Choroid plexus epithelial cell (primary cell): ENCODE measurements around the gene RAPGEF4.

Experiments used
- DNase-seq: peaks from one replicate; pipeline ENCODE4 v3.0.0-alpha.2; 2010; ENCODE audit warnings: low read depth
- H3K4me3 ChIP-seq: 2 replicates; pipeline ENCODE4 v1.5.1; 2011; ENCODE audit warnings: low read depth, mild to moderate bottlenecking, control low read depth, low read length, moderate library complexity
- TF ChIP-seq, protein P1 (sequence below): conservative IDR thresholded peaks from 2 replicates; pipeline ENCODE4 v1.5.1; 2011; ENCODE audit warnings: low read depth, mild to moderate bottlenecking, control low read depth, inconsistent platforms, low read length, moderate library complexity

The RAPGEF4 gene

DNA sequence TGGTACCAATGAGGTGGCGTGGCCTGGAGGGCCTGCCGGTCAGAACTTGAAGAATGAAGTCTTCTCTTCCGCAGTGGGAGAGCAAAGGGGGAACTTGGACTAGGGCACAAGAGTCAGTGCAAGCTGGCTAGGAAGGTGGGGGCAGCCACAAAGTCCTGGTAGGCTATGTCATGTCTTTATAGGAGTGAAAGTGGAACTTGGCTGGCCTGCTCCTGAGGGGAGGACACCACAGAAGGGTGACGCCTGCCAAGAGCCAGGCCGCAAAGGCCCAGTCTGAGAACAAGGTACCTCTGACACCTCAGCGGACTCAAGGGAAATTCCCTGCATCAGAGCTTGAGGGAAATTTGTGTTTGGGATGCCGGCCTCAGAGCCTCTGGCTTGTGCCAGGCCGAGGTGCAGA, 307.8 kb downstream of the RAPGEF4 start:
- no peak overlapping the region for H3K4me3 ChIP-seq
- DNase-seq, result no peak
- TF ChIP-seq, protein P1, sequence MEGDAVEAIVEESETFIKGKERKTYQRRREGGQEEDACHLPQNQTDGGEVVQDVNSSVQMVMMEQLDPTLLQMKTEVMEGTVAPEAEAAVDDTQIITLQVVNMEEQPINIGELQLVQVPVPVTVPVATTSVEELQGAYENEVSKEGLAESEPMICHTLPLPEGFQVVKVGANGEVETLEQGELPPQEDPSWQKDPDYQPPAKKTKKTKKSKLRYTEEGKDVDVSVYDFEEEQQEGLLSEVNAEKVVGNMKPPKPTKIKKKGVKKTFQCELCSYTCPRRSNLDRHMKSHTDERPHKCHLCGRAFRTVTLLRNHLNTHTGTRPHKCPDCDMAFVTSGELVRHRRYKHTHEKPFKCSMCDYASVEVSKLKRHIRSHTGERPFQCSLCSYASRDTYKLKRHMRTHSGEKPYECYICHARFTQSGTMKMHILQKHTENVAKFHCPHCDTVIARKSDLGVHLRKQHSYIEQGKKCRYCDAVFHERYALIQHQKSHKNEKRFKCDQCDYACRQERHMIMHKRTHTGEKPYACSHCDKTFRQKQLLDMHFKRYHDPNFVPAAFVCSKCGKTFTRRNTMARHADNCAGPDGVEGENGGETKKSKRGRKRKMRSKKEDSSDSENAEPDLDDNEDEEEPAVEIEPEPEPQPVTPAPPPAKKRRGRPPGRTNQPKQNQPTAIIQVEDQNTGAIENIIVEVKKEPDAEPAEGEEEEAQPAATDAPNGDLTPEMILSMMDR, result no peak

DNA sequence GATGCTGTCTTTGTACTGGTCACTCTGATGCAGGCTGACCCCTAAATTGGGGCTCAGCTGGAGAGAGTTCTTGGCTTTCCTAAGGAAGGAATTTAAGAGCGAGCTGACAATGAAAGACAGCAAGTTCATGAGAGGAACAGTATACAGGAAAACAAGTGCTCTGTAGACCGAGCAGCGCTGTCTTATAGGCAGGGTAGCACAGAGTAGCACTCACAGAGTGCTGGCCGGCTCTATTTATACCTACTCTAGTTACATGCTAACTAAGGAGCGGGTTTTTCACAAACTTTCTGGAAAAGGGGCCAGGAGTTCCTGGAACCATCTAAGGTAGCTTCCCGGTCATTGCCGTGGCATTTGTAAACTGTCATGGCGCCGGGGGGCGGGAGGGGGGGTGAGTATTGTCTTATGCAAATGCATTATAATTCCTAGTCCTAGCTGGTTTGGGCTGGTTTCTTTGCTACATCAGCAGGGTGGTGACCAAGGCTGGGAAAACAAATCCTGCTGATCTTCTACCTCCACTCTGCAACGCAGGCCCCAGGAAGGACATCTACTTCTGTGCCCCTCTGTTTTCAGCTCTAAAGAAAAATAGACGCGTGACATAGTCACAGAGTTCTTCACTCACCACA, 308.4 kb downstream of the RAPGEF4 start:
- TF ChIP-seq, protein P1, result no peak
- no peak for DNase-seq
- no peak overlapping the region for H3K4me3 ChIP-seq

DNA sequence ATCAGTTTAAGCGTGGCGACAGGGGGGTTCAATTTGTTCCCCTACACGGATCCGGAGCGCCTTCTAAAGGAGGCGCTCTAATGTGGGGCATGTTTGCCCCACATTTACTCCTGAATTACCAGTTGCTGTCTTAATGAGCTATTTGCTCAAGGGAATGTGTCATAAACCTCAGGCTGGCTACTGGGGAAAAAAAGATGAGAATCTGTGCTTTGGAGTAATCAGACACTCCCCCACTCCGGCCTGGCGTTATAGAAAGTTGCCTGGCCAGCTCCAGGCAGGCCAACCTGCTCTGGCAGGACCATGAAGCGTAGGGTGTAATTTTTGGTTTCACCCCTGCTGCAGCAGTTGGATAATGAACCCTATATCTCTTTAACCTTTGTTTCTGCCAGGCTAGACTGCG, 309.0 kb downstream of the RAPGEF4 start:
- TF ChIP-seq, protein P1, result no peak
- no peak overlapping the region for H3K4me3 ChIP-seq
- DNase-seq, result no peak

DNA sequence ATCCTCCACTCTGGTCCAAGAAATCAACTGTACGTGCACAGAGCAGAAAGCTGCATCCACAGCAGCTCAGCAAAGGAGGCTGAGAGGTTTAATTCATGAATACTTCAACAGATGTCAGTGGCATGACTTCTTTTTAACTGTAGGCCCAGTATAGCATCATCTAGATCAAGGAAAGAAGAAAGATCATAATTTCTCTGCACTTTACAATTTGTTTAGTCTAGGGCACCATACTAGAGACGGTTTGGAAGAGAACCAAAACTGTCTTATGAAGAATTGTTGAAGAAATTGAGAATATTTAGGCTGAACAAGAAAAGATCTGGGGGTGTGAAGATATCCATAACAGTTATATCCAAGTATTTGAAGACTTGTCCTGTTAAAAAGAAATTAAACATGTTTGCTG, 309.5 kb downstream of the RAPGEF4 start:
- no peak for DNase-seq
- no peak overlapping the region for H3K4me3 ChIP-seq
- TF ChIP-seq, protein P1, result no peak

DNA sequence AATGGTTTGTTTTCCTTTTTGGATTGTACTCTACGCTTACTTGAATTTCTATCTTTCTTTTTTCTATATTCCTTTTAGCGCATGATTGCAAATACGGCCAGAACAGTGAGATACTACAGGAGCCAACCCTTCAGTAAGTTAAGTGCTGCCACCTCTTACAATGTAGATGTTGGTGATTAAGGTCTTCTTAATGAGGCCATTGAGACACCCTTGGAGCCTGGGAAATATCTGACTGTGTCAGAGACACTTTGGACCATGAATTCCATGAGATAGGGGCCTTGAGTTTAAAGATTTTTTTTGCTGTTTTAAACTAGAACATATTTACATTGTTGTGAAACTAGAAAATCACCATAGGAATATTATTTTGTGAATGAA, 312.9 kb downstream of the RAPGEF4 start:
- H3K4me3 ChIP-seq, result no peak overlapping the region
- TF ChIP-seq, protein P1, result no peak
- no peak for DNase-seq

DNA sequence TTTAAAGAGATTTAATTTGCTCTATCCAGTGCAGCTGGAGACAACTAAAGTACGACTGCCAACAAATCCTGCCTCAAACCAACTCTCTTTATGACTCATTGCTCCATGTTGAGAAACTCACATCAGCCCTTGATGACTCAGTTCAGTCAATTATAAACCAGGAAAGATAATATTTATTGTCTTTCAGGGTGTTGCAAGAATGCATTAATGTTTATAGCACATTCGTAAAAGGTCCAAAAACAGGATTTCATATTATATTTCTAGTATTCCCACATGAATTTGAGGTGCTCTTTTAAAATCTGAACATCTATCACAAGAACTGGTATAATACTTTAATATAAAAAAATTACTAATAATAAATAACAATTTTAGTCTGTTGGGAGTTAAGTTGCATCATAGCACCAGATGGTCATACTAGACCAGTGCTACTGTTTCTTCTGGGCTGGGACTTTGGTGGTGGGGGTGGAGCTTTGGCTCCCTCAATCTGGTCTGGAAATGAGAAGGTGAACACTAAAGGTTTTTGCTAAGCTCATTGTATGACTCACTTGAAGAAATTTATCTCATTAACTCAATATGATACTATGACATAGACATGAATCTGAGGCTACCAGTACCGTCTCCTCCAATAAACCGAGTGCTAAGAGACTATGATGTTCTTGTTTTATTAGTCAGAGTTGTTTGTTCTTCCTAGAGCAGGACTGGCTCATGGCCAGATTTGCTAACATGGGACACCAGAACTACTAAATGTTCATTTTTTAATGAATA, 313.4 kb downstream of the RAPGEF4 start:
- TF ChIP-seq, protein P1, result no peak
- peak; percentile 99 for DNase-seq
- no peak overlapping the region for H3K4me3 ChIP-seq

DNA sequence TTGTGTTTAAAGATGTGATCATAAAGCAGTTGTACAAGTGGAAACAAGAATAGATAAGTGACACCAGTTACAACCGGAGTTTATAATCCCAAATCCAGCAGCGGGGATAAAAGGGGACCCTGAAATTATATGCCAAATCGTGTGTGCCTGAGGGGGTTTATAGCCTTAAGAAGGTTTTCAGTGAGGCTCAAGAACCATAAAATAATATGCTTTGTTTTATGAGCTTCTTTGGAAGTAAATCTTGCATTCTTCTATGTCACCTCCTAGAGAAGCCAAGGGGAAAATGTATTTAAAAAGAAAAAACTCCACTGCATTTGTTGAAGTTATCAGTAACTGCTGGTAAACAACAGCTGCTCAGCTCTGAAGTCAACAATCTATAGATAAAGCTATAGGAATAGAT, 314.2 kb downstream of the RAPGEF4 start:
- H3K4me3 ChIP-seq, result no peak overlapping the region
- DNase-seq, result no peak
- TF ChIP-seq, protein P1, result no peak
